ENCODE data around the gene LYZL6.

GRCh38 chr17:35972535-35972934 is 29.0 kb upstream of the LYZL6 start:
- no peak for TF ChIP-seq YY1 (IDR thresholded peaks at IDR 0.05; ENCODE audit: low read depth, low read length)
- TF ChIP-seq JUND (IDR thresholded peaks at IDR 0.05; ENCODE audit: low read length) = no peak
- no peak for TF ChIP-seq SAP30 (IDR thresholded peaks at IDR 0.05; ENCODE audit: insufficient read depth, insufficient replicate concordance, low read length)
- no peak for TF ChIP-seq CTCF (IDR thresholded peaks at IDR 0.05; ENCODE audit: control extremely low read depth in 1 of 3, insufficient read depth in 1 of 3, low read depth in 1 of 3, low read length in 3 of 3)
- TF ChIP-seq SIN3A (conservative IDR thresholded peaks at IDR 0.05 in 1 of 2, IDR thresholded peaks at IDR 0.05 in 1 of 2; ENCODE audit: low read depth in 1 of 2, low read length in 2 of 2) = no peak
- no peak for TF ChIP-seq CEBPB (IDR thresholded peaks at IDR 0.05; ENCODE audit: low read depth, low read length)
- TF ChIP-seq CHD2 (IDR thresholded peaks at IDR 0.05; ENCODE audit: low read length) = no peak
- no peak for TF ChIP-seq POLR2A (IDR thresholded peaks at IDR 0.05; ENCODE audit: control extremely low read depth in 1 of 2, low read depth in 2 of 2, low read length in 2 of 2)
- no peak for TF ChIP-seq SUZ12 (IDR thresholded peaks at IDR 0.05; ENCODE audit: low read length)
- no peak for TF ChIP-seq EP300 (IDR thresholded peaks at IDR 0.05; ENCODE audit: borderline replicate concordance in 1 of 2, low read depth in 2 of 2, low read length in 2 of 2)
- TF ChIP-seq ATF2 (IDR thresholded peaks at IDR 0.05; ENCODE audit: low read length) = no peak
